ENCODE data around the gene LRP8. TPM values are rescaled to one million over a fixed set of nuclear protein-coding genes. Genes with fewer than 3 reads are reported as not detected.
A peak's percentile ranks its signal among the peaks of the same experiment; 100 is the strongest.

Gene LRP8
- total RNA-seq, 1 donor from 2014 or later = 12.8 TPM

DNA sequence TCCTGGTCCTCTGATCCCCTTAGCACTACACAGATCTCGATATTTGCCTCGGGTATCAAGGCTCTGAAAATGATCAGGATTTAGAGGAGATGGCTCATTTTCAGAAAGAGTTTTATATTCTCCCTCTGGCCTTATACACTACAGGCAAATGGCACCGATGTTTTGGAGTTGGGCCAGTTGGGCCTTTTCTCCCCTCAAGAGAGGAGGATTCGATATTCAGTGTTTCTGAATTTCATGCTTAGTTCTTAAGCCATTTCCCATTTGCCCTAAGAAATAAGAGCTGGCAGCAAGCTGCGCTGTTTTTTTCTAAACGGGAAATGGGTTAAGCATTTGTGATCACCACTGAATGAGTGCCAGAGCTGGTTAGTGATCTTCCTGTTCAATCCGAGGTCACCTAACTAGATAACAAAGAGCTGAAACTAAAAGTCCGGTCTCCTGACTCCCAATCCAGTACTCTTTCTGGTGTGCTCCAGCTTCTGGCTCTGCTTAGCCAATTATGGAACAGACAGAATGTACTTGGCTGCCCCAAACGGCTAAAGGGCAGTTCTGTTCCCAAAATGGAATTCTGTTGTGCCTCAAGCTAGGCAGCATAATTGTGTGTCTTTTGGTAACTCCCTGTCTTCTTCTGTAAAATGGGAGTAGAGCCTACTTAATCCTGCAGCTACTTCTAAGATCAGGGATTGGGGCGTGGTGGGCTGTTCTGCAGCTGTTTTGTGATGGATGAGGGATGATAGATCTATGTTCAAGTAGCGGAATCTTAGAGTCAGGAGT lies 132.4 kb downstream of the LRP8 start:
- Histone ChIP-seq H3K27ac (ENCODE audit: low read depth, low read length) (no peak overlapping the region), H3K36me3 (ENCODE audit: insufficient read depth, low read length) (no peaks in the 10 kb centered on the region), H3K4me1 (ENCODE audit: insufficient read depth, low read length) (peaks cover 12% of the 10 kb centered on the region), H3K4me3 (ENCODE audit: insufficient read depth, low read depth, low read length) (no peak overlapping the region), H3K9me3 (ENCODE audit: insufficient read depth, low read depth, low read length) (no peaks in the 10 kb centered on the region), H4K20me1 (ENCODE audit: insufficient read depth, low read length) (peaks cover 5% of the 10 kb centered on the region), H2AFZ (ENCODE audit: low read depth, low read length) (peak overlapping the region; percentile 71), H3K27me3 (ENCODE audit: insufficient read depth, low read length) (no peaks in the 10 kb centered on the region), H3K79me2 (ENCODE audit: insufficient read depth, low read length) (peaks cover 18% of the 10 kb centered on the region), H3K4me2 (ENCODE audit: low read length) (no peak overlapping the region), H3K9ac (ENCODE audit: low read length) (no peak overlapping the region)
- H3K4me1 Mint-ChIP-seq (ENCODE audit: low read depth, unreplicated experiment) = peaks cover 9% of the 10 kb centered on the region
- DNase-seq (ENCODE audit: low read depth) = no peak
- no peak overlapping the region for H3K27ac Mint-ChIP-seq (ENCODE audit: unreplicated experiment)
- H3K4me3 Mint-ChIP-seq (ENCODE audit: unreplicated experiment) = peak overlapping the region; percentile 83
- no peaks in the 10 kb centered on the region for H3K9me3 Mint-ChIP-seq (ENCODE audit: unreplicated experiment)
- H3K36me3 Mint-ChIP-seq (ENCODE audit: low read depth, unreplicated experiment) = no peaks in the 10 kb centered on the region
- peaks cover 5% of the 10 kb centered on the region for H3K27me3 Mint-ChIP-seq (ENCODE audit: low read depth, unreplicated experiment)
- no peak for FAIRE-seq
- TF ChIP-seq, protein P1, sequence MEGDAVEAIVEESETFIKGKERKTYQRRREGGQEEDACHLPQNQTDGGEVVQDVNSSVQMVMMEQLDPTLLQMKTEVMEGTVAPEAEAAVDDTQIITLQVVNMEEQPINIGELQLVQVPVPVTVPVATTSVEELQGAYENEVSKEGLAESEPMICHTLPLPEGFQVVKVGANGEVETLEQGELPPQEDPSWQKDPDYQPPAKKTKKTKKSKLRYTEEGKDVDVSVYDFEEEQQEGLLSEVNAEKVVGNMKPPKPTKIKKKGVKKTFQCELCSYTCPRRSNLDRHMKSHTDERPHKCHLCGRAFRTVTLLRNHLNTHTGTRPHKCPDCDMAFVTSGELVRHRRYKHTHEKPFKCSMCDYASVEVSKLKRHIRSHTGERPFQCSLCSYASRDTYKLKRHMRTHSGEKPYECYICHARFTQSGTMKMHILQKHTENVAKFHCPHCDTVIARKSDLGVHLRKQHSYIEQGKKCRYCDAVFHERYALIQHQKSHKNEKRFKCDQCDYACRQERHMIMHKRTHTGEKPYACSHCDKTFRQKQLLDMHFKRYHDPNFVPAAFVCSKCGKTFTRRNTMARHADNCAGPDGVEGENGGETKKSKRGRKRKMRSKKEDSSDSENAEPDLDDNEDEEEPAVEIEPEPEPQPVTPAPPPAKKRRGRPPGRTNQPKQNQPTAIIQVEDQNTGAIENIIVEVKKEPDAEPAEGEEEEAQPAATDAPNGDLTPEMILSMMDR (IDR thresholded peaks at IDR 0.05; ENCODE audit: insufficient read depth, low read depth, low read length) = no peak
- no peak for TF ChIP-seq EZH2 (IDR thresholded peaks at IDR 0.05; ENCODE audit: insufficient read depth, low read length)

Other genes with a start within 250 kb of the LRP8 start
- gene SLC1A7, start 185.4 kb downstream of the LRP8 start, total RNA-seq = not detected in 2 replicates
- 10.4 and 12.7 TPM in 2 replicates for gene CPT2, start 131.2 kb downstream of the LRP8 start, total RNA-seq
- 32.3 and 34.5 TPM in 2 replicates for gene CZIB, start 107.4 kb downstream of the LRP8 start, total RNA-seq
- gene MAGOH, start 89.6 kb downstream of the LRP8 start, total RNA-seq = 34.8 and 35.7 TPM in 2 replicates
- gene DMRTB1, start 131.3 kb upstream of the LRP8 start, total RNA-seq = not detected in 2 replicates

Measured in astrocyte (in vitro differentiated cells and primary cell).